NCI-H1694 (cell line): Measurements from ENCODE around the gene DSCAM.

Experiments
- DNase-seq: peaks from one replicate; lab custom pipeline; 2025; lab: John Stamatoyannopoulos, UW

Gene DSCAM

GRCh38 chr21:39976800-39977199, 870.2 kb downstream of the DSCAM start:
- no peak for DNase-seq

- no peak for DNase-seq
Observed at GRCh38 chr21:39972976-39973770, 873.8 kb downstream of the DSCAM start.

- no peak for DNase-seq
Observed at GRCh38 chr21:39972471-39972870, 874.5 kb downstream of the DSCAM start.

GRCh38 chr21:39971956-39972355, 875.0 kb downstream of the DSCAM start:
- DNase-seq = no peak

GRCh38 chr21:39969691-39970364, 877.1 kb downstream of the DSCAM start:
- no peak for DNase-seq

- DNase-seq = no peak
Observed at GRCh38 chr21:39968010-39968409, 878.9 kb downstream of the DSCAM start.

- DNase-seq = no peak
Observed at GRCh38 chr21:39966786-39967185, 880.2 kb downstream of the DSCAM start.

- no peak for DNase-seq
Observed at GRCh38 chr21:39965026-39965425, 881.9 kb downstream of the DSCAM start.

GRCh38 chr21:39961251-39961650, 885.7 kb downstream of the DSCAM start:
- no peak for DNase-seq
